GM19035 (cell line): Measurements from ENCODE around the gene RNF213.
"Not testable (repeated sequence)": the region's sequence is repeated elsewhere in the genome, so short reads cannot be mapped to it uniquely, and the experiment has no call there.

Source experiments
- ATAC-seq: cut with Tn5 transposase; IDR thresholded peaks from one replicate; pipeline ENCODE4 v1.9.1; 2021; ENCODE audit not compliant: unreplicated experiment

Gene RNF213

GRCh38 chr17:80388175-80388574 is 127.5 kb downstream of the RNF213 start:
- ATAC-seq: no peak

- ATAC-seq: no peak
Measured at GRCh38 chr17:80388601-80389000, 127.9 kb downstream of the RNF213 start.

- ATAC-seq: no peak
Measured at GRCh38 chr17:80389011-80389995, 128.7 kb downstream of the RNF213 start.

- ATAC-seq: no peak
Measured at GRCh38 chr17:80393241-80393890, 132.7 kb downstream of the RNF213 start.

- ATAC-seq: no peak
Measured at GRCh38 chr17:80393961-80394360, 133.3 kb downstream of the RNF213 start.

GRCh38 chr17:80394629-80395216 is 134.1 kb downstream of the RNF213 start:
- ATAC-seq: no peak

GRCh38 chr17:80395402-80396151 is 134.9 kb downstream of the RNF213 start:
- no peak for ATAC-seq

GRCh38 chr17:80396157-80397033 is 135.7 kb downstream of the RNF213 start:
- ATAC-seq: no peak

GRCh38 chr17:80397034-80397387 is 136.4 kb downstream of the RNF213 start:
- no peak for ATAC-seq

GRCh38 chr17:80397686-80398085 is 137.0 kb downstream of the RNF213 start:
- no peak for ATAC-seq

GRCh38 chr17:80401086-80401485 is 140.4 kb downstream of the RNF213 start:
- ATAC-seq: not testable (repeated sequence)

GRCh38 chr17:80402102-80402501 is 141.4 kb downstream of the RNF213 start:
- ATAC-seq: not testable (repeated sequence)

- ATAC-seq: no peak
Measured at GRCh38 chr17:80402959-80403358, 142.3 kb downstream of the RNF213 start.

GRCh38 chr17:80406146-80406545 is 145.5 kb downstream of the RNF213 start:
- no peak for ATAC-seq

GRCh38 chr17:80407917-80408316 is 147.3 kb downstream of the RNF213 start:
- ATAC-seq: not testable (repeated sequence)

- no peak for ATAC-seq
Measured at GRCh38 chr17:80408872-80409271, 148.2 kb downstream of the RNF213 start.

GRCh38 chr17:80409626-80410025 is 149.0 kb downstream of the RNF213 start:
- ATAC-seq: no peak

GRCh38 chr17:80410441-80411087 is 149.9 kb downstream of the RNF213 start:
- not testable (repeated sequence) for ATAC-seq

- ATAC-seq: no peak
Measured at GRCh38 chr17:80413771-80414507, 153.3 kb downstream of the RNF213 start.
